Measurements from ENCODE around the gene POC1A.

POC1A gene

DNA sequence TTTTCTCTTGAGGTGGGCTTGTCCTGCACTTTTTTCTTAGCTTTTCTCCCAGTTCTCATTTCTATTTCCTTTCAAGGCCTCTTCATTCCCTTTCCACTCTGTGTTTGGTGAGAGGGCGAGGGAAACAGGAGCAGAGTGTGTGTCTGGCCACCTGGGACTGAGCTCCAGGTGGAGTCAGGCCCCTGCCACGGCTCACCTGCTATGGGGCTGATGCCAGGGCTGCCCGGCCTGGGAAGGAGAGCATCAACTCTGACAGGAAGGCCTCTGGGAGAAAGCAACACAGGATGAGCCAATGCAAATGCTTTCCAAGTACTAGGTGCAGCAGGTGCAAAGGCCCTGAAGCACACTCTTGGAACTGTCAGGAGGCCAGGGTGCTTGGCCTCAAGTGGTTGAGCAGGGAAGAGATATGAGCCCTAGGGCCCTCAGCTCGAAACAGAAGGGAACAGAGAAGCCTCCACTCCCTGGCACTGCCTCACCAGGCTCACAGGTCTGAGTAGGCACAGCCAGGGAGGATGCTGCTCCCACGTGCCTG is 70.6 kb downstream of the POC1A start:
- no peak for DNase-seq

DNA sequence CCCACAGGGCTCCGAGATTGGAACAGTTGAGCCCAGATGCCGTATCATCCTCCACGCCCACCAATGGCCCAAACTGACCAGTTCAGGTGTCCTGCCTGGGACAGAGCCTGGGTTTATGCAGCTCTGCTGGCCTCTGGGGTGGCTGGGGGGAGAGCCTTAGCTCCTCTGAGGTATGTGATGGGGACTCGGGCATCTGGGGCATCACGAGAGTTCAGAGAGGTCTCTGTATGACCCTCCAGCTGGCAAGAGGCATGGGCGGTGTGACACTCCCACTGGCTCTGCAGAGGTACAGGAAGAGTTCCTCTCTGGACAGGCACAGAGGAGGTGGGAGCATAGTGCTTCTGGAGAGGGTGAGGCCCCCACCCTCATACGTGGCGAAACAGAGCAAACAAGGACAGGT is 71.3 kb downstream of the POC1A start:
- DNase-seq = no peak

DNA sequence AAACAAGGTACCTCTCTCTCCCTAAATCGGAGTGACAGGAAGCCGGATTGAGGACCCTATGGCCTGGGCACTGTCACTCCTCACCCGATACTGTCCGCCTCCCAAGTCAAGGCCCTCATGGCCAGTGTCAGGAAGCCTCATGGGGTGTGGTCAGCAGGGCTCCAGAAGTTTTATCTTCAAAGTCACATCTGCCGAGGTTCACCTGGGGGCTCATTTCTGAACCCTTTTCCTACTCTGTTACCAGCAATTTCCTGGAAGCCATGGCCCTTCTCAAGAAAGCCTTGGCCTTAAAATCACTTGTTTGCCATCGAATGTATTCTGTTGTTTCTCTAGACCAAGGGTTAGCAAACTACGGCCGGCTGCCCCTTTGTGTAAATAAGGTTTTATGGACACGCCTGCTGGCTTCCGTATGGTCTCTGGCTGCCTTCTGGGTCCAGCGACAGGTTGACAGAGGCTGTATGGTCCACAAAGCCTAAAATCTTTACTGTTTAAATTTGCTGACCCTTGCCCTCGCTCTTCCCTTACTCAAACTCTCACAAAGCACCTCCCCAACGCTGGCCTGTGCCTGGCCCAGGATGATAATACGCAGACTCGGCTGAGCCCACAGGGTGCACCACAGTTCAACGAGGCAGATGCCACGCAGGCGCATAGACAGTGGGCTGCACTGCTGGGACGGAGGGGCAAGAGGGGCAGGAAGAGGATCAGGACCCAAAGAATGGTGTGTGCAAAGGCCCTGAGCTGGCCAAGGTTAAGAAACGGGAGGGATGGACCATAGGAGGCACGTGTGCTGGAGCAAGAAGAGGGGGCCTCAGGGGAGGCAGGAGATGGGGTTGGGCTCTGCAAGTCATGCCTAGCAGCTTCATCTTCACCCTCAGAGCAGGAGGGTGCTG is 73.1 kb downstream of the POC1A start:
- DNase-seq = no peak

GRCh38 chr3:52079958-52080357 is 74.3 kb downstream of the POC1A start:
- DNase-seq = no peak

GRCh38 chr3:52078781-52079560 is 75.3 kb downstream of the POC1A start:
- no peak for DNase-seq

DNA sequence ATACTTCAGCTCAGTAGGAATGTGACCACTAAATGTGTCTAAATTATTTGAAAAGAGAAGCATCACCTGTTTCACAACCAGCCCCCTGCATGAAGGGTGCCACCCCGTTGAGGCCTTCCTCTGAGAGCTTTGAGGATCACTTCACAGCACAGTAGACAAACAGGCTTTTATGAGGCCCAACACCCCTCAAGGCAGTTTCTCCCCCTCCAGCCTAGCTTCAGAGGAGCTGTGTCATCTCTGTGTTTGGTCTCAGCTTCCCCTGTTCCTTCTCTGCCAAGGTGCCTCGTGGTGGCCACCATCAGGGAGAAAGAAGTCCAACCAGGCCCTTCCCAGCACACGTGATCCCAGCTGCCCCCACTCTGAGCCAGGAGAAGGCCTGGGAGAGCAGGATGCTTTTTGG is 76.3 kb downstream of the POC1A start:
- DNase-seq = no peak

- no peak for DNase-seq
Measured at GRCh38 chr3:52076896-52077780, 77.1 kb downstream of the POC1A start.

DNA sequence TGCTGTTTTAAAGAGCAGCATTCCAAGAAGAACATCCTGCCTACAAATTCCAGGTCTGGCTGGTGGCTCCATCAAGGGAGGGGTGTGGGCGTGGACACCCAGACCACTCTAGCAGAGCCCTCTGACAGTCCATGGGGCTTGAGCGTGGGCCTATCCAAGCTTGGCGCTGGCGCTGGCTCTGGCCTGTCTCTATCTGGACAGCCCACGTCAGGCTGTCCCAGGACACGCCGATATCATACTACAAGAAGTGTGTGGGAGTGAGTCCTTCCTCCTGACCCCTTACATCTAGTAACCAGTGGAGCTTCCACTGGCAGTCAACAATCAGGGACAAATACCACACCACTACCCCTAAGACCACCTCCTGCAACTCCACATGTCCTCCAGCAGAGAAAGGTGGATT is 80.7 kb downstream of the POC1A start:
- DNase-seq = no peak

- DNase-seq = no peak
Measured at GRCh38 chr3:52072471-52072870, 81.8 kb downstream of the POC1A start.

DNA sequence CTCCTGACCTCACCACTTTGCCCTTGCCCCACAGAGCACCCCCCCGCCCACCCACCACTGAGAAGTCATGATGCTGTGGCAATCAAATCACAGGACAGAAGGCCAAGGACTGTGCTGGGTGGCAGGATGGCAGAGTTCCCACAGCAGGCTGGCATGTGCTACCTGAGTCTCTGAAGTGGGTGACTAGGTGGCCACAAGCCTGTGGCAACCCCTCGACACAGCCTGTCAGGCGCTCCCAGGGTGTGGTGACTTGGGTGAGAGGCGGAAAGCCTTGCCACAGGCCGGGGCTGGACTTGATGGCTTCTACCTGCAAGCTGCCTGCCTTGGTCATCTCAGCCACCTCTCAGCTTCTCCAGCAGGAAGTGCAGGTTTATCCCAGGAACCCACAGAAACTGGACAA is 82.2 kb downstream of the POC1A start:
- DNase-seq = no peak

DNA sequence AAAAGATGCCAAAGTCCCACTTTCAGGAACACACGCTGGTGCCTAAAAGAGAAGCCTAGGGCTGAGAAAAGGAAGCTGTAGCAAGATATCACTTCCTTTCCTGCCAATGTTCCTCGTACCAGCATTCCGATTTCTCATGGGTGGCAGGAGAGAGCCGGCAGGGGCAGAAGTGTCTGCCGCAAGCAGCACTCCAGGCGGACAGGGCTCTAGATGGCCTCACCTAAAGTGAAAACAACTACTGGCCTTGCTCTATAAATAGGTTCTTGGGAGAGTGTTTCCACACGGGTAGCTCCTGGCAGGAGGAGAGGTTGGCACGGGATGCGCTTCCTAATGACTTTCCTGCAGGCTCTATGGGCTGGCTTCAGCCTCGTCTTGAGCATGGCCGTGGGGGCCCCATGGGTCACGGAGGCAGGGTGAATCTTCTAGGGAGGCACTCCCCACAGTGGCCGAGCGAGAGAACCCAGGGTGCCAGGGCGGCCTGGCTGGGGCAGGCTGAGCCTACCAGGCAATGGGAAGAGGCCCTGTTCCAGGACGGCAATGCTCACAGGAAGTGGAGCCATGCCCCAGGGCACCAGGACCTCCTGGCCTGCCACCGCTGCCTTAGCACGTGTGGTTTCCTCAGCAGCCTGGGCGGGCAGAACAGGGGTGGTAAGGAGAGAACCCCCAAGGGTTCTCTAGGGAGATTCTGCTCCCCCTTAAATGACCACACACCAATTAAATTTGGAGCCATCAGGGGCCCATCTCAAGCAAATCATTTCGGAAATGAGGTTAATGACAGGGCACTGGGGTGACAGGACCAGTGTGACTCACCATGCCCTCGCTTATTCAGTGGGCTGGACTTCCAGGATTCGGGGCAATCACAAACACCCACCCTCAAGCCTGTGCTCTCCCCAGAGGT is 83.2 kb downstream of the POC1A start:
- DNase-seq = no peak

GRCh38 chr3:52069855-52070254 is 84.4 kb downstream of the POC1A start:
- no peak for DNase-seq

DNA sequence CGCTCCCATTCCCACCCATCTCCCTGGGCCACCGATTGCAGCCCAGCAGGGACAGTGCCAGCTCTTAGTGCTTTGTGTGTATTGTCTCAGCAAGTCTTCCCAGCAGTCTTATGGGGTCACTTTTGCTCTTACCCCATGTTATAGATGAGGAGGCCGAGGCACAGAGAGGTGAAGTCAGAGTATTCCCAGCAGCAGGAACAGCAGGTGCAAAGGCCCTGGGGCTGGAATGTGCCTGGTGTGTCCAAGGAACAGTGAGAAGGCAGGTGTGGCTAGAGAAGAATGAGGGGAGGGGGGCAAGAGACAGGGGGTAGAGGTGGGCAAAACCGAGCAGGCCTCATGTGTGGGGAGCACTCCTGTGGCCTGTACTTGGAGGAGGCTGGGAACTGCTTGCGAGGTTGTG is 85.1 kb downstream of the POC1A start:
- no peak for DNase-seq

- no peak for DNase-seq
Measured at GRCh38 chr3:52068730-52069129, 85.5 kb downstream of the POC1A start.

DNA sequence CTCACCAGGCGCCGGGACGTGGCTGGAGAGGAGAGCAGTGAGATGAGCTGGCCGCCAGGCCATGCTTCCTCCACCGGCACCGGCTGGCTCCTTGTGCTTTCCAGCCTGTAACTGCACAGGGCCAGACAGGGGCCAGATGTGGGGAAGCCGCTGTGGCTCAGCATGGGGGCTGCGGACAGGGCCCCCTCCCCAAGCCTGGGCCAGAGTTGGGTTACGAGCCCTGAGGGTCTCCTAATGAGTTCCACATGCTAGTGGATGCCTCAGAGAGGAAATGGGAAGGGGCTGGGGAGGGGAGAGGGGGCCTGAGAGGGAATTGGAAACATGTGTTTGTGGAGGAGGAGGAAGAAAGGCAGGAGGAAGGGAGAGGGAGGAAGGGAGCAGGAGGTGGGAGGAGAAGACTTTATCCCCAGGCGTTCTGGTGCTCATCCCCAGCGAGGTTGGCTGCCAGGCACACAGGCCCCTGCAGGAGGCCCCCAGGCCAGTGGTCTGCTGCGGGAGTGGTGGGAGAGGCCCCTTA is 86.1 kb downstream of the POC1A start:
- no peak for DNase-seq

DNA sequence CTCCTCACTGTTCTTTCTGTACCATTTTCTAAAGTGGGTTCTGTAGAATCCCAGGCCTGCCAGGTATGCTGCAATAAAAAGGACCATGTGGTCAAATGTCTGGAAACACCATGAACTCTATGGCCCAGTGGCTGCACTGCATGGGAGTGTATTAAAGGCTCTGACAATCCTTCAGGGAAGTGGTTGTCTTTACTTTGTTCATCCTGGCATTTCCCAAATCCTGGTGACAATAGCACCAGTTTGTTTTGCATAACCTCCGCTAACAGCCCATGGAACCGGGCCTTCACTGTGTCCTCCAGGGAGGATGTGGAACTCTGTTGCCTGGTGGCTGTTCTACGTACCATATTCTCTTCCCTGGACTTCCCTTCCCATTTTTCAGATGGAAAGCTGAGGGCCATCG is 86.7 kb downstream of the POC1A start:
- no peak for DNase-seq

GRCh38 chr3:52067046-52067445 is 87.2 kb downstream of the POC1A start:
- no peak for DNase-seq

DNA sequence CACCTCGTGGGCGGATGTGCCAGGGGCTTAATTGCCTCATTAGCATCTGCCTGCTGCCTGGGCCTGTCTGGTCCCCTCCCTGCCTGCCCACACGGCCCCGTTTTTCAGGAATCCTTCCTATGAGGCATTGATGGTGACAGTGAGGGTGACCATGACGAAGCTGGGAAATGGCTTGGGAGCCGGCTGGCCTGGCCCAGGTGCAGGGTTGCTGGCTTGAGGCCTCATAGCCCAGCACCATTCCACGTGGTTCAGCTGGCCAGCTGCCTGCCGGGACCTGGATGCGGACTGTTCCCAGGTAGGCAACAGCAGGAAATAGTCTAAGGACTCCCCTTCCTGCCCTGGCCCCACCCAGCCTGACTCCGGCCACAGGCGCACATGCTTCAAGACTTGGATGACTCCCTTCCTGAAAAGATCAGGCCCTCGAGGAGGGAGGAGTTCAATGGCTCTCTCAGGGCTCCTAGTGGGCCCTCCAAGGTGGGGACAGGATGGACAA is 88.9 kb downstream of the POC1A start:
- DNase-seq = no peak

DNA sequence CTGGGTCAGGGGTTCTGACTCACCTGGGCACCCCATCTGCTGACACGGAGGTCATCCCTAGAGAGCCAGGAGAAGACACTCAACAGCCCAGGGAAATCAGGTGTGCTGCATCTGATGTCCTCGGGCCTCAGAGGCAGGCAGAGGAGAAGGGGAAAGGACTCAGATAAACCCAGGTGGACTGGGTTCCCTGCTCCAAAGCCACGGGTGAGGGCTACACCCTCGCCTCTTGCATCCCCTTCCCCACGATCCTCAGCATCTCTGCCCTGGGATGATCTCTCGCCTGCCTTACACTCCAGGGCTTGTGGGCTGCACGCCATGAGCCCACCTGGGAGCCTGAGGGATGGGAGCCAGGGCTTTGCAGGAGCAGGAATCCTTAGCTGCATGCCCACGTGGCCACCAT is 89.7 kb downstream of the POC1A start:
- no peak for DNase-seq

DNA sequence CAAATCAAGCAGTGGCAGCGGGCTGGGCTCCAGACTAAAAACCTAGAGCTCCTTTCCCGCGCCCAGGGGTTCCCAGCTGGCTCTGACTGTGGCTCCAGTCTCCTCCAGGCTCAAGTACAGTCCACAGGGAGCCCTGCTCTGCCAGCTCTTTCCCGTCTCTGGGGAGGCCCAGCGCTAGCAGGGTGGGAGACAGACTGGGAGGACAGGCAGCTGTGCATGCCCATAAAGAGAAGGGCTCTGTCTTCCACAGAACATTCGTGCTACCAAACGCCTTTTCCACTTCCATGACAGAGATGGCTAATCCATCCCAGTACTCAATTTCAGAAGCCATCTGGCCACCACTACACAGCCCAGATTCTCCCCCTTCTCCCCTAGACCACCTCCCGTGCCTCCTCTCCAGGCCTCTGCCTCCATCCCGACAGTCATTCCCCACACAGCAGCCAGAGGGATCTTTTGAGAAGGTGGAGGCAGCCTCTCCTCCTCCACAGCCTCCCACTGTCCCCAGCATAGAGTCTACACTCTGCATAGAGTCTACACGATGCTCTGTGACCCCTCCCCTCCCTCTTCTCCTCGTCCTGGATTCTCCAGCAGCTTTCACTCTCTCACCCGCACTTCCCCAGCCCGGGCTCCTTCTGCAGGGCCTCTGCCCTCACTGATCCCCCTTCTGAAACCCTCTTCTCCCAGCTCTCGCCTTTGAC is 91.0 kb downstream of the POC1A start:
- no peak for DNase-seq

DNA sequence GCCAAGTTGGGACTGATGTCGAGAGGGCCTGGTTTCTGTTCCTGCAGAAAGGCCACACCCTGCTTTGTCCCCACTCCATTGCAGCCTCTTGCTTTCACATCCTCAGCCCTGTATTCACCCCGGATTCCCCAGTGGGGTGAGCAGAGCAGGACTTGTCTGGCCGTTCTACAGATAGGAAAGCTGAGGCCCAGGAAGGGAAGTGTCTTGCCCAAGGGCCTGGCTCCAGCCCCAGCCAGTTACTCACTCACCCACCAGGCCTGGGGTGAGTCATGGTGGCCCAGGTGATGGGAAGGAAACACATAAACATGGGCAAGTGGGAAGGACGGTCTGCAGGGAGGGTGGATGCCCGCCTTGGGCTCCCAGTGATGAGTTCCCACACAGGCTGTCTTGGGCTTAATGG is 91.7 kb downstream of the POC1A start:
- DNase-seq = peak; percentile 22
